SH-SY5Y (cell line): ENCODE measurements around the gene SLC24A4.

Experiments
- GATA2 ChIP-seq: IDR thresholded peaks from 2 replicates; pipeline ENCODE4 v1.6.1; 2011; ENCODE audit warnings: mild to moderate bottlenecking, low read depth, low read length
- GATA3 ChIP-seq: IDR thresholded peaks from 2 replicates; pipeline ENCODE4 v1.6.1; 2011; ENCODE audit warnings: low read depth, mild to moderate bottlenecking, low read length, moderate library complexity

GRCh38 chr14:92401561-92401960 is 78.6 kb downstream of the SLC24A4 start:
- TF ChIP-seq GATA3 (no peak), GATA2 (no peak)
